ENCODE results near the gene FLCN. TPM values are rescaled to one million over a fixed set of nuclear protein-coding genes. Genes with fewer than 3 reads are reported as not detected.

FLCN gene
- total and polyA plus RNA-seq, 3 donors from 2014 or later = 47.9 to 159 (median 129) TPM

- H3K27me3 ChIP-seq = no peaks in the 10 kb centered on the region
- H3K4me1 ChIP-seq = peaks cover 38% of the 10 kb centered on the region
- no peaks in the 10 kb centered on the region for H3K9me3 ChIP-seq
- WGBS, 2 donors = 68 to 71% methylated on average over 15 of the region's 15 CpGs
- H3K4me3 ChIP-seq = peak overlapping the region in 1 of 2 donors; percentile 72
- DNase-seq = no peak
- intact Hi-C loops (cut with DNase I; ENCODE audit: low total_unique reads) = no loop called here
- H3K36me3 ChIP-seq (ENCODE audit: low read depth, missing control alignments) = no peaks in the 10 kb centered on the region
- peak overlapping the region in 1 of 2 donors; percentile 95 for H3K27ac ChIP-seq
- TF ChIP-seq POLR2A (IDR thresholded peaks at IDR 0.05) = no peak
- TF ChIP-seq, protein P1, sequence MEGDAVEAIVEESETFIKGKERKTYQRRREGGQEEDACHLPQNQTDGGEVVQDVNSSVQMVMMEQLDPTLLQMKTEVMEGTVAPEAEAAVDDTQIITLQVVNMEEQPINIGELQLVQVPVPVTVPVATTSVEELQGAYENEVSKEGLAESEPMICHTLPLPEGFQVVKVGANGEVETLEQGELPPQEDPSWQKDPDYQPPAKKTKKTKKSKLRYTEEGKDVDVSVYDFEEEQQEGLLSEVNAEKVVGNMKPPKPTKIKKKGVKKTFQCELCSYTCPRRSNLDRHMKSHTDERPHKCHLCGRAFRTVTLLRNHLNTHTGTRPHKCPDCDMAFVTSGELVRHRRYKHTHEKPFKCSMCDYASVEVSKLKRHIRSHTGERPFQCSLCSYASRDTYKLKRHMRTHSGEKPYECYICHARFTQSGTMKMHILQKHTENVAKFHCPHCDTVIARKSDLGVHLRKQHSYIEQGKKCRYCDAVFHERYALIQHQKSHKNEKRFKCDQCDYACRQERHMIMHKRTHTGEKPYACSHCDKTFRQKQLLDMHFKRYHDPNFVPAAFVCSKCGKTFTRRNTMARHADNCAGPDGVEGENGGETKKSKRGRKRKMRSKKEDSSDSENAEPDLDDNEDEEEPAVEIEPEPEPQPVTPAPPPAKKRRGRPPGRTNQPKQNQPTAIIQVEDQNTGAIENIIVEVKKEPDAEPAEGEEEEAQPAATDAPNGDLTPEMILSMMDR (IDR thresholded peaks at IDR 0.05) = no peak
Measured at GRCh38 chr17:17204041-17204591, 32.9 kb downstream of the FLCN start.

DNA sequence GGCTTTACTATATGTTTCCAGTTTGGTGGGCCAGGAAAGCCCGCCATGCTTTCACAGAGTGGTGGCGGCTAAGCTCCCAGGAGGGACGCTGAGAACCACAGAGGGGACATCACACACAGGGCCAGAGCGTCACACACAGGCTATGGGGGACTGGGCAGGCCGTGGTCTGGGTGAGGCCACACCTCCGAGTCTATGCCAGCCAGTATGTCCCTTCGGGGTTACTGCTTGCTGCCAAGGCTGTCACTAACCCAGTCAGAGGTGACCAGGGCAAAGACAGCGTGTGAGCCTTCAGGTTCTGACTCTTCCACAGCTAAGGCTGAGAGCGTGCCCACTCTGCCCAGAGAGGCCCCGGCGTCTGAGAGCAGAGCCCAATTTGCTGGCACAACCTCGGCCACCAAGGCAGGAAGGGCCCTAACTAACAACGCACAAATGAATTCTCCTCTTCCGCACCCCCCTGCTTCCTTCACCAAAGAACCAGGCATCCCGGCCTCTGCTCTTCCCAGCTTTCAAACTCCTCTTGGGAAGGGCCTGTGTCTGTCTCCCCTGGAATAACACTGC, 33.7 kb downstream of the FLCN start:
- Histone ChIP-seq H3K27ac (peak overlapping the region; percentile 22 to 95), H3K9me3 (no peaks in the 10 kb centered on the region), H3K27me3 (no peaks in the 10 kb centered on the region), H3K4me3 (no peak overlapping the region), H3K4me1 (peaks cover 38% of the 10 kb centered on the region), H3K36me3 (ENCODE audit: low read depth, missing control alignments) (no peaks in the 10 kb centered on the region)
- WGBS, 2 donors = 83 to 90% methylated on average over 15 of the region's 15 CpGs
- DNase-seq = no peak
- TF ChIP-seq, protein P1 (IDR thresholded peaks at IDR 0.05) = no peak
- no peak for TF ChIP-seq POLR2A (IDR thresholded peaks at IDR 0.05)
- intact Hi-C loops (cut with DNase I; ENCODE audit: low total_unique reads) = no loop called here

GRCh38 chr17:17201907-17202306, 35.1 kb downstream of the FLCN start:
- 74 to 82% methylated on average over 8 of the region's 8 CpGs for WGBS, 2 donors

DNA sequence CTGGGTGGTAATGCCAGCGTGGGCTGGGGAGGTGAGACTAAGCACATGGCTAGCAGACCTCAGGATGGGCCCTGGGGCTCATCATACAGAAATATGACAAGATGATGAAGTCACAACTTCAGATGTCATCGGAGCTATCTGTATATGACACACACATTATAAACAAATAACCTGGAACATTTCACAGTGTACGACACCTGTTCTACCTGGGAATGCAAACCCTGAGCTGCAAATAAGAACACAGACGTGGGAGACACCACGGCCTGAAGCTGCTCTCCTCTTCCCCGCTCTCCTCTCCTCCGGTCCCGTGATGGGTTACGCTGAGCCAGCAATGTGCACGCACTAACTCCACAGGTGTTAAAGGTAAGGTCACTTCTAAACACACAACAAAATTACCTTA, 35.7 kb downstream of the FLCN start:
- Histone ChIP-seq H3K36me3 (ENCODE audit: low read depth, missing control alignments) (no peaks in the 10 kb centered on the region), H3K4me3 (no peak overlapping the region), H3K27me3 (no peaks in the 10 kb centered on the region), H3K27ac (peak overlapping the region; percentile 74 to 75), H3K9me3 (no peaks in the 10 kb centered on the region), H3K4me1 (peaks cover 38% of the 10 kb centered on the region)
- 80 to 83% methylated on average over 10 of the region's 10 CpGs for WGBS, 2 donors
- no peak for TF ChIP-seq POLR2A (IDR thresholded peaks at IDR 0.05)
- TF ChIP-seq, protein P1 (IDR thresholded peaks at IDR 0.05) = no peak
- intact Hi-C loops (cut with DNase I; ENCODE audit: low total_unique reads) = no loop called here
- DNase-seq = no peak

More at GRCh38 chr17:17201907-17202306, 35.1 kb downstream of the FLCN start:
- Histone ChIP-seq H3K4me1 (peaks cover 38% of the 10 kb centered on the region), H3K4me3 (no peak overlapping the region), H3K9me3 (no peaks in the 10 kb centered on the region), H3K27me3 (no peaks in the 10 kb centered on the region), H3K36me3 (ENCODE audit: low read depth, missing control alignments) (no peaks in the 10 kb centered on the region), H3K27ac (peak overlapping the region; percentile 74 to 75)
- no peak for TF ChIP-seq POLR2A (IDR thresholded peaks at IDR 0.05)
- TF ChIP-seq, protein P1 (IDR thresholded peaks at IDR 0.05) = no peak
- DNase-seq = no peak
- intact Hi-C loops (cut with DNase I; ENCODE audit: low total_unique reads) = no loop called here

DNA sequence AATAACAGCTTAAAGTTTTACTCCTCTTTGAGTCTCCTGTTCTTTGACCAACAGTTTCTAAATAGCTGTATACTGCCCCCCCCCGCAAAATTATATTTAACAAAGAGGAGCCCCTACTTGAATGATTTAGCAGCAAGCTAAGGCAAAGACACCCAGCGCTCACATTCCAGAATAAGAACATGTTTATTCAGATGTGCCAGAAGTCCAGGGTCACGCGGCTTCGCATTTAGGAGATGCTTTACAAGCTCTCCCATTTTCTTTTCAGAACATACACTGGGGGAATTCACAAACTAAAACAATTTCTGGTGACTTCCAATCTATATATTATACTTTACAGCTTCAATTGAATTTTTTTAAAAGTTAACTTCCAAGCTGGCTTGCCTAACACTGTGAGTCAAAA, 36.1 kb downstream of the FLCN start:
- DNase-seq = peak; percentile 82
- Histone ChIP-seq H3K4me1 (peaks cover 38% of the 10 kb centered on the region), H3K36me3 (ENCODE audit: low read depth, missing control alignments) (no peaks in the 10 kb centered on the region), H3K27me3 (no peaks in the 10 kb centered on the region), H3K4me3 (no peak overlapping the region), H3K27ac (peak overlapping the region; percentile 74 to 75), H3K9me3 (no peaks in the 10 kb centered on the region)
- TF ChIP-seq, protein P1 (IDR thresholded peaks at IDR 0.05) = no peak
- TF ChIP-seq POLR2A (IDR thresholded peaks at IDR 0.05) = no peak
- 45 to 51% methylated on average over 5 of the region's 5 CpGs for WGBS, 2 donors
- intact Hi-C loops (cut with DNase I; ENCODE audit: low total_unique reads) = no loop called here

Measured in testis (tissue), 3 donors.